Activated T-helper 9 cell treated with anti-CD3 and anti-CD28 coated beads, Interleukin-2, amount 50 U/mL, for 16 hours (primary cell): ENCODE results near the gene NHSL2.
"Not testable (repeated sequence)": the region's sequence is repeated elsewhere in the genome, so short reads cannot be mapped to it uniquely, and the experiment has no call there.

Source experiments
- DNase-seq: peaks from one replicate; pipeline ENCODE4 v3.0.0-alpha.2; 2020; ENCODE audit warnings: low read depth

Gene NHSL2

DNA sequence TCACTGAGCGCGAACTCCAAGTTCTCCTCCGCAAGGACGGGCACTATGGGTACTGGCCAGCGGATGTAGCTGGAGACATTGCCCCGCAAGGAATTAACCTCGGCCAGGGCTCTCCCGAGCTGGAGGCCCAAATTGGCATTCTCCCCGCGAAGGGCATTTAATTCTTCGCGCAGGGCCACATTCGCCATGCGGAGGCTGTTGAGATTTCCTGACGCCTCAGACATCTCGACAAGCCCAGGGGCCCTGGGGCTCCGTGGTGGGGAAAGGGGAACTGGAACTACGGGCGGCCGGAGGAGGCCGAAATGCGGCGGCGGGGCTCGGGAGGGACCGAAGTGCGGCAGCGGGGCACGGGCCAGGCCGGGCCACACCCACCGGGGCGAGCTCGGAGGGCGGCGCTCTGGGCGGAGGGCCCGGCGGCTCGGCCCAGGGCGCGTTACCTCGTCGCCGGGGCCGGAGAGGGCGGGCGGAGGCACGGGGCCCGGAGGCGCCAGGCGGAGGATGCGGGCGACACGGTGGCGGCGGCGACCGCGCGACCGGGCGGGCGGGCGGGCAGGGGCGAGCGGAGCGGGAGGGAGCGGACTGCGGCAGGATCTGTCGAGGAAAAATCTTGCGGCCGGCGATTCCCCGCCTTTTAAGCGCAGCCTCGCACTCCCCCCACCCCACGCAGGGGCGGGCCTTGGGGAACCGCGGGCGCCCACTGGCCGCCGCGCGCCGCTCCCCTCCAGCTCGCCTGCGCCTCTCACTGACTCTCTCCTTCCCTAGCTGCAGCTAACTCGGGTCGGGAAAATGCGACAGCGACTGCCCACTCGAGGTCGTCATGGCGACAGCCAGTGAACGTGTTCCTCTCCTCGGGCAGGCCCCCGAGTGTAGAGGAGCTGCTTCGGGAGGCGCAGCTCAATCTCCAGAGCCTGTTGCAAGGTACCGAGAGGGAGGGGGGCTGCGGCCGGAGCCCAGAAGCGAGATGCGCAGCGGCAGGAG is 221.0 kb downstream of the NHSL2 start, which contains the start of gene RTL5:
Gene RTL5 (minus strand): TSS at position 599 of the 978 bp plus-strand sequence.
- peak; percentile 59 for DNase-seq

DNA sequence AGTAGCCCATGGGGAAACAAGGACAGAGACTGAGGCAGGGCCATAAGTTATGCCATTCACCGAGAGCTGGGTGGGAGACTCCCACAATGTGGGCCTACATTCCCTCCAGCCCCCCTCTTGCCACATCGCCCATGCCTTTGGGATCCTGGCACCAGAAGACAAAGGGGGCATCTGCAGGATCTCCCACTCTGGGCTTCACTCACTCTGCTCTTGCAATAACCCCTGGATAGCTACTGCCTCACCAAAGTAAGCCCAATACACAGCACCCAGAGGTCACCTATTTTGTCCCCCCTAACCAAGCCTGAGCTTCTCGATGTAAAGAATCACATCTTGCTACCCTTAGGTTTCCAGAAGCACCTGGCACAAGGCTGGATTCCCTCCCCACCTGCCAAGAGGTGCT is 221.8 kb downstream of the NHSL2 start:
- DNase-seq, result no peak

DNA sequence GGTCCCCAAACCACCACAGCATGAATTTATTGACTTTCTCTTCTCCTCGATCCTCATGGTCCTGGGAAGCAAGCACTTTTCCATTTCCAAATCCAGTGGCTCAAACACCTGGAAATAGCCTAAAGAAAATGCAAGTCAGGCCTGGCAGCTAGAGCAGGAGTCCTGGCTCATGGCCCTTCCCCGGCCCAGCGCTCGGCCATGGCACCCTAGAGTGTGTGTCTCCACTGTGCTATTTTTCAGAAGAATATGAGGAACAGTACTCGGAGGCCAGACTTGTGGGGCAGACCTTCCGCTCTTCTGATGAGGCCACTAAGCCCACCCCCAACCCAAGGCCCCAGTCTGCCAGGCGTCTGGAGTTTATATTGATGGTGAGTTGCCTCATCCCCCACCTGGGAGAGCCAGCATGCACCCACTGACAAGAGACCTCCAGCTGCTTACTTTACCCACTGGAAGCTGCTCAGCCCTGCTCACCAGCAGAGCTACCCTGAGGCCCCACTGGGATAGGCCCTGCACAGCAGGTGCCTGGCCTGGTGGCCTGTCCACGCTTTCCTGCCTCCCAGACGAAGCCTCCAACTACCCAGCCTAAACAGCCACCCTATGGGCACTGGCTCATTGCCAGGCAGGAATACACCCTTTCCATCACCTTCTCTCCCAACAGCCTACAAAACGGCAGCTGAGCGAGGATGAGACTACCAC is 223.4 kb downstream of the NHSL2 start:
- DNase-seq, result no peak

DNA sequence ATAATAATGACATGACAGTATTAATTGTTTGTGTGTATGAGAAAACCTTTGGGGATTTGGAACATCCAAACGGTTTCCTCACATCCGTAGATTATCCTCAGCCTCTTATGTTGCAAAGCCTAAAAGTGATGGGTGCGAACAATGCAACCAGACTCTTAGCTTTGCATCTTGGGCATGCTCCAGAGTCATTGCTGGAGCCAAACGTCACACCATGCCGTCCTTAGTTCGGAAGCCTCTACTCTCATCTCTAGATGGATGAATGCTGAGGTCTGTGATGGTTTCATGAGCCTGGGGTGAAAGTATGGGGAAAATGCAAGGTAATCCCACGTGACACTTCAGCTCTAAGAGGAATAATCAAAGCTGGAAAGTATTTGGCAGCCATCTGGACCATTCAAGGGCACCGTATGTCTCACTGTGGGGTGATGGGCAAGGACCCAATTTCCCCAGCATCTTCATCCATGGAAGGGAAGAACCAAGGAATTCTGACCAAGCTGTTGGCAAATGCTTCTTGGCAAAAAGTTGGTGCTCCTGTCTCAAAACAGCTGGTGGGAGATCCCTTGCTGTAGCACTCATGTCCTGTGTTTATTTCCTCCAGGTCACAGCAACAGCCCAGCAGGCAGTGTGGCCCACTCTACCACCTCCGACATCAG is 227.3 kb downstream of the NHSL2 start:
- no peak for DNase-seq

DNA sequence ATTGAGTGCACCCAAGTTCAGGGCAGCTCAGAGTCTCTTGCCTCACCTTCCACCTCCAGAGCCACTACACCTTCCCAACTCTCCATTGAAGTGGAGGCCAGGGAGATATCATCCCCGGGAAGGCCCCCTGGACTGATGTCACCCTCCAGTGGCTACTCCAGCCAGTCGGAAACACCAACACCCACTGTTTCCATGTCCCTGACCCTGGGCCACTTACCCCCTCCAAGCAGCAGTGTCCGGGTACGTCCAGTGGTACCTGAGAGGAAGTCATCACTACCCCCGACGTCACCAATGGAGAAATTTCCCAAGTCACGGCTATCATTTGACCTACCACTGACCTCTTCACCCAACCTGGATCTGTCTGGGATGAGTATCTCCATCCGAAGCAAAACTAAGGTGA is 228.9 kb downstream of the NHSL2 start:
- no peak for DNase-seq

DNA sequence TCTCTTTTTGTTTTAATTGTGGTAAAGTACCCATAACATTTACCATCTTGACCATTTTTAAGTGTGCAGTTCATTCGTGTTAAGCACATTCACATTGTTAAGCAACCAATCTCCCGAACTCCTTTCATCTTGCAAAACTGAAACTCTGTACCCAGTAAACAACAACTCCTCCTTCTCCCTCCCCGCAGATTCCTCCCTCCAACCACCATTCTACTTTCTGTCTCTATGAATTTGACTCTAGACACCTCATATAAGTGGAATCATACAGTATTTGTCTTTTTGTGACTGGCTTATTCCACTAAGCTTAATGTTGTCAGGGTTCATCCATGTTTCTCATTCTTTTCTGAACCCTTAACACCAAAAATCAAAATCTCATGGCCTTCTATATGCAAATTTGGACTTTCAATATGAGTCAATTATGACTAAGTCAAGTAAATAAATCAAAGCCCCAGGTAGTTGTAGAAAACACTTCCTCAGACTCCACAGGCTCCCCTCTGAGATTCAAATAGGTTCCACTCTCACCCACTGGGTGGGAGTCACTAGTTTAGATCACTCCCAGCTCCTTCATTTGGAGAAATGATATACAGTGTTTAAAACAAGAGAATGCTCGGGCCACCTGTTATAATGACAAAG is 230.8 kb downstream of the NHSL2 start:
- no peak for DNase-seq

DNA sequence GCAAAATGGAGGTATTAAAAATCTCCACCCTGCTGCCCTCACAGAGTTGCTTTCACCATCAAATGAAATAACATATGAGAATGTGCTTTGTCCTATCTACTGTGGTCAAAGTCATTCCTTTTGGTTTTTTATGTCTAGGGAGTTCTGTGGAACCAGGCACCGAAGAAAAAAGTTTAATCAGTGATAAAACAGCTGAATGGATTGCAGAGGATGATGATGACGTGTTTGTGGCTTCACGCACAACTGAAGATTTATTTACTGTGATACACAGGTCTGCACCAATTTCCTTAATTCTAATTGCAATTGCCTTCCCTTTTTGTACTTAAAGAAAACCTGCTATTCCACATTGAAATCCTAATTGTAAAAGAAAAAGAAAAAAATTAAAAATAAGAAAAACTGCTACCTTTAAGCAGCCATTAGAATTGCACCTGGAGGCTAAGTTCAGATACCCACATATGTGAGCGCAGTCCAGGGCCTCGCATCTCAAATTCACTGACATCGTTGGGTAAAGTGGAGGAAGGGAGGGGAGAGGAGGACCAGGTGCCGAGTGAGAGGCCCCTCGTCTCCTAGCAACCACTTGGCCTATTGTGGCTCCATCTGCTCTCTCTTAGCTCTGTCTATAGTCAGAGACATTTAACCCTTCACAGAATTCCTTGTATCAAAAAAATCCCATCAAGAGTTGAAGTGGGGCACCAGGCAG is 231.6 kb downstream of the NHSL2 start:
- DNase-seq, result no peak

DNA sequence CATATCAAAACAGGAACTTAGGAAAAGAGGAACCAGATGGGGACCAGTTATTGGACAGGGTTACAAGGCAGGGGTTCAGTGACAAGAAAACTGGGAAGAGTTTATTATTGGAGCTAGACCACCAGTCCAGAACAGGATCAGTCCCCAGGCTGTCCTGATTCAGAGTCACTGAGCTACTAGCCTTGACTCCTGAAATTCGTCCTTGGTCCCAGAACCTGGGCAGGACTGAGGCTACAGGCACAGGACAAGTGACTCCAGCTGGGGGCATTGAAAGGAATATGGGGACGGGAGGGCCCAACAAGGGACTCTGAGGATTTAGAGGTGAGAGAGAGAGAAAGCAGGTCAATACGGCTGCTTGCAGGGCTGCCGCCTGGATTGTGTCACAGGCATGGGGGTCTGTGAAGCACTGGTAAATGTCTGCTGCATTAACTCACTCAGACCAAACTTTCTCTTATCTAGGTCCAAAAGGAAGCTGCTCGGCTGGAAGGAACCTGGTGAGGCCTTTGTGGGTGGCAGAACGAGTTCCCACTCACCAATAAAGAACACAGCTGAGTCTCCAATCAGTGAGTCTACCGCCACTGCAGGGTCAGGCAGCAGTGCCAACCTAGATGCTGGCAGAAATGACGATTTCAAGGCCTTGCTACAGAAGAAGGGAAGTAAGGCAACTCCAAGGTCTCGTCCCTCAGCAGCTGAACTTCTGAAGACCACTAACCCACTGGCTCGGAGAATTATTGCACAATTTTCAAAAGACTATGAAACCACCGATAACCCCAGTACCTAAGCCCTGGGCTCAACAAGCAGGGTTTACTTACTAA is 232.4 kb downstream of the NHSL2 start:
- DNase-seq, result no peak

DNA sequence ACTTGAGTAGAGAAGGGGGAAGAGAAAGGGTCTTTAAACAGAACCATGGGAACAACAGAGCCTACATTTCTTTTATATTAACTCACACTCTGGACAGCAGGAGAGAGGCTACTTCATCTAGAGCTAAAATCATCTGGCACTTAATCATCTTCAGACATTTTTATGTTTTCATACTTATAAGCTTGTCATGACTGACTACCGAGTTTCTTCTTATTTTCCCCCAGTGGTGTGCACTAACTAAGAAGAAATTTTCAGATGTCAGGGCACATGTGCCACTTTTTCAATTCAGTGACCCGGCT is 232.9 kb downstream of the NHSL2 start:
- DNase-seq, result no peak

DNA sequence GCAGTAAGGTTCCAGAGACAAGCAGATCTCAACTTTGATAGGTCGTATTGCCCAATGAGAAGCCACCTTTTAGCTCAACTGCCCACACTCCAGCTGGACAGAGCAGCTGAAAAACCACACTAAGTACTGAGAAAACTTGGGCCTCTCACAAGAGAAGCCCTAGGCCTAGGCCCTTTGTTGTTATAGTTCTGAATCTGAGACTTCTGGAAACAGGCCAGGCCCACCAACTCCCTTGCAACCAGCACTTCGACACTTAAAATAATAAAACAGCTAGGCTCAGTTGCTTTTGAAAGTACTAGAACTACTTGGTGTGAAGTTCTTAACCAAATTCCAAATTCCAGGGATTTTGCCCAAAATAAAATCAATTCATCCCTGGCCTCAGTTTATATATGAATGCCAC is 234.5 kb downstream of the NHSL2 start:
- no peak for DNase-seq

DNA sequence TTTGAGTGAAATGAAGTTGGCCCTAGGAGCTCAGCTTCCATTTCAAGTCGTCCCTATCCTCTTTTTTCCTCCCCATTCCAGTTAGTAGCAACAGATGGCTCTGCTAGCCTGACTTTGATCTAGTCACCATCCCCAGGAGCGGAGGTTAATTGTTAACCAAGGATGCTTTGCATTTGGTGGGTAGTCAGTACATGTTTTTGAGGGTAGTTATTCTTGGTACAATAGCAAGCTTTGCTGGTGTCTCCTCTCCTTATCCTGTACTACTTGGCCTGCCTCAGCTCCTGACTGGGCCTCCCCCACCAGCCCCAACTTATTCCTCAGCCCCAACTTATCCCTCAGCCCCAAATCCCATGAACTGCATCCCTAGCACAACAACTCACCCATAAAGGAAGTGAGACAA is 235.9 kb downstream of the NHSL2 start:
- no peak for DNase-seq

DNA sequence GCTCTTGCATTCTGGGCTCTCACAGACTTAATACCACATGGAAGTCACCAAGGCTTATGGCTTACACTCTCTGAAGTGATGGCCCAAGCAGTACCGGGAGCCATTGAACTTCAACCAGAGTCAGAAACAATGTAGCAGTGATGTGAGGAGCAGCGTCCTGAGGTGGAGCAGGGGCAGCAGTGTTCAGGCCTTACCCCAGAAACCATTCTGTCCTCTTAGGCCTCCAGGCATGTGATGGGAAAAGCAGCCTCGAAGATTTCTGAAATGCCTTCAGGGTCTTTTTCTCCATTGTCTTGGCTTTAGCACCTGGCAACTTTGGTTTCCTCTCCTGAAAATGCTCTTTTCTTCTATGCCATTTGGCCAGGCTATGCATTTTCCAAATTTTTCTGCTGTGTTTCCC is 248.1 kb downstream of the NHSL2 start:
- DNase-seq, result no peak

DNA sequence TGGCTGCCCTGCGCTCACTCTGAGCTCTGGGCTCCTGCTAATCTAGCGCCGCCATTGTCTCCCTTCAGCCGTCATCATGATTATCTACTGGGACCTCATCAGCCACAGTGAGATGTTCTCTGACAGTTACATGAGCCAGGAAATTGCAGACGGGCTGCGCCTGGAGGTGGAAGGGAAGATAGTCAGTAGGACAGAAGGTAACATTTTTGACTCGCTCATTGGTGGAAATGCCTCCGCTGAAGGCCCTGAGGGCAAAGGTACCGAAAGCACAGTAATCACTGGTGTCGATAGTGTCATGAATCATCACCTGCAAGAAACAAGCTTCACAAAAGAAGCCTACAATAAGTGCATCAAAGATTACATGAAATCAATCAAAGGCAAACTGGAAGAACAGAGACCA is 249.1 kb downstream of the NHSL2 start:
- no peak for DNase-seq

DNA sequence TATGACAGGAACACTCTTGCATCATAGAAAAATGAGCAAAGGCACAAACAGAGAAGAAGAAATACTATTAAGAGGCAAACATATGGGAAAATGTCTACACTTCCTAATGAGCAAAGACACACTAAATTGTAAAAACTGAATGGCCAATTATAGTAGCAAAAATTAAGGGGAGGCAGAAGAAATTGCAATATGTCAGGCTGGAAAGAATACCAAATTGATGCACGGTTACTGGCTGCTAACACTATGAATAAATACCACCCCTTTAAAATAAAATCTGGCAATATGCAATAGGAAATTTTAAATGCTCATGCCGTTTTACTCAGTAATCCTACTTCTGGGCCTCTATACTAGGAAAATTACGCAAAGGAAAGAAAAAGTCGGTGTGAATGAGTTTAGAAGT is 254.9 kb downstream of the NHSL2 start:
- DNase-seq, result no peak

DNA sequence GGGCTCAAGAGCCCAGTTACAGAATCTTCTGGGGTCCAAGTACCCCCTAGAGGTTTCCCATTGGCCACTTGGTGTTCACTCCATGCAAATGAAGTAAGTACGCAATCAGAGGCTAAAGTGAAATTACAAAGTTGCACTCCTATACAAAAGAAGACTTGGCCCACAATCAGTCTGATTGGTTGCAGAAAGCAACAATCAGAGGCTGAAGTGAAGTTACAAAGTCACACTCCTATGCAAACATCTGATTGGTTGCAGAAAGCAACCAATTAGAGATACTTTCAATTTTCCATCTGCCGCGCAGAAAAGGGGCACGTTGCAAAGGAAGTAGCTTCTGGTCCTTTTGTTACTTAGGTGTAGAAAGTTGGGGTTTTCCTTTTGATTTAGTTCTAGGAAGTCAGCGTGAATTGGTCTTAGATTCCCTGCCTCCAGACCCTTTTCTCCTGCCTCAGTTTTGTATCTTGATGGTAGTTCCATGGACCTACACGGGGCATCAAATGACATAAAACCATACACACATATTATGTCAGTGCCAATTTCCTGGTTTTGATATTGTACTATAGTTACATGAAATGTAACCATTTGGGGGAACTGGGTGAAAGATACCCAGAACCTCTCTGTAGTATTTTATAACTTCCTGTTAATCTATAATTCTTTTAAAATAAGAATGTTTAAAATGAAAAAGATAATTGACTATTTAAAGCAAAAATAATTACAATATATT is 258.5 kb downstream of the NHSL2 start:
- DNase-seq, result peak; percentile 2

DNA sequence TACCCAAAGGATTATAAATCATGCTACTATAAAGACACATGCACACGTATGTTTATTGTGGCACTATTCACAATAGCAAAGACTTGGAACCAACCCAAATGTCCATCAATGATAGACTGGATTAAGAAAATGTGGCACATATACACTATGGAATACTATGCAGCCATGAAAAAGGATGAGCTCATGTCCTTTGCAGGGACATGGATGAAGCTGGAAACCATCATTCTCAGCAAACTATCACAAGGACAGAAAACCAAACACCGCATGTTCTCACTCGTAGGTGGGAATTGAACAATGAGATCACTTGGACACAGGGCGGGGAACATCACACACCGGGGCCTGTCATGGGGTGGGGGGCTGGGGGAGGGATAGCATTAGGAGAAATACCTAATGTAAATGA is 265.6 kb downstream of the NHSL2 start:
- DNase-seq, result not testable (repeated sequence)

DNA sequence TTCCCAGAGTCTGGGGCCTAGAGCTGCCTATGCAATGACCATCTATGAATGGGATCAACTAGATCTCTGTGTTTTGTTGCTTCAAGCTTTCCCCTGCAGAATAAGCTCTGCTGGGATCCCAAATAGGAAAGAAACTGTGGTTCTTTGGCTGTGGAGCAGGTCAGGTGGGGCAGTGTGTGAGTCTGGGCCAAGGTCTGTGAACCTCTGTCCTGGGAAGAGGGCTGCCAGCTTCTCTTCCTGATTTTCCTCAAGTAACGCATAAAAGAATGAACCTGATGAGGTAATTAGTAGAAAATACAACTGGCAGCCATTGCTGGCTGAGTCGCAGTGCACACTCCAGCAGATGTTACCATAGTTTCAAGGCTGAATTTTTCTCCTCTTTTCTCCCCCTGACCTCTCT is 266.3 kb downstream of the NHSL2 start:
- no peak for DNase-seq

DNA sequence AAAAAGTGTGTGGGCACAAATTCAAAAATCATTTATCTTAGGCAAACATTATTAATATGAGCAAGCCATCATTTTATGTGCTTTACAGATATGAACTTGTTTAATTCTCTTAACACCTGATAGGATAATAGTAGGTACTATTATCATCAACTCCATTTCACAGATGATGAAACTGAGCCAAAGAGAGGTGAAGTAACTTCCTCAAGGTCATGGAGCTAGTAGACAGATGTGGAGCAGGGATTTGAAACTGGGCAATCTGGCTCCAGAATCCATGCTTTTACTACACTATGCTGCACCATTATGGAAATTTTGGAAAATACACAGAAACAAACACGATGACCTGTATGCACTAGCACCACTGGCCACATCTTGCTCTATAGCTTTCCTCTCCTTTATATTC is 269.9 kb downstream of the NHSL2 start:
- DNase-seq, result no peak

DNA sequence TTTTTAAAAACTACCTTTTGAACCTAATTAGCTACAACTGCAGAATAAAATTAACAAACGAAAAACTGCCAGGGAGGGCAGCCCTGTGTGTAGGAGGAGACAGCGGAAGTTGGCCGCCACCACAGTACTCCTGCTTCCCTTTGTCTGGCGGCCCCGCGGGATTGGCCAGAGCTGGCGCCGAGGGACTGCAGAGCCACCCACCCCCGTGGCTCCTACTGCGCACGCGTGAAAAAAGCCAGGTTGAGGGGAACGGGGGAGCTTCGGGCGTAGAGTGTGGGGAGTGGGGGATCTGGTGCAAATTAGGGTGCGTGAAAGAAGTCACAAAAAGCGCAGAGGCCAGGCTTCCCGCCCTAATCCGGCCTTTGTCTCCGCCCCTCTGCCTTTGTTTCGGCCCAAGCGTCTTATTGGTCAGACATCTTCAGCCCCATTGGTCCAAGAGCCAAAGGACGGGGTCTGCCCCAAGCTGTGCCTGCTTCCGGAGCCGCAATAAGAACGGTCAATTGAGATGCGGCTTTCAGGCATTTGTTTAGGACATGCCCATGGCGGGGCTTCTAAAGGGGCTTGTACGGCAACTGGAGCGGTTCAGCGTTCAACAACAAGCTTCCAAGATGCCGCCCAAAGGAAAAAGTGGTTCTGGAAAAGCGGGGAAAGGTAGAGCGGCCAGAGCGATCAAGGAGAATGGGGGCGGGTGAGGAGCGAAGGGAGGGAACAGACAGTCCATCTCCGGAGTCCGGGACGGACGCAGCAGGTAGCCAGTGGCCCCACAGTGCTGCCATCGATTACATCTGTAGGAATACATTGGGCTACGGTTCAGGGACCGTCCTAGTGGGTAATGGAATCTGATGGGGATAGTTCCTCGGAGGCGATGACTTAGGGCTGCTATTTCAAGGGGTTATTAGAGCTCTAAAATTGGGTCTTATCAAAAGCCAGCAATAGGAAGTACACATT is 270.8 kb downstream of the NHSL2 start, which contains the start of gene PIN4:
Gene PIN4 (plus strand): TSS at position 580 of the 948 bp plus-strand sequence. CDS start 29 bp downstream, at position 609.
- DNase-seq, result peak; percentile 67
